ENCODE data around the gene AKAP13. TPM values are rescaled to one million over a fixed set of nuclear protein-coding genes. Genes with fewer than 3 reads are reported as not detected.

The AKAP13 gene
- total and polyA plus RNA-seq, 2 of the 8 experiments (the other 6 are each of a cell fraction or from before 2014, with no cell fraction given): 14.0 to 46.2 TPM

GRCh38 chr15:85351965-85352364, 28.4 kb upstream of the AKAP13 start (continued):
- TF ChIP-seq BCL11A (IDR thresholded peaks at IDR 0.05; ENCODE audit: low read depth in 2 of 2, low read length in 2 of 2) (no peak), ASH2L (IDR thresholded peaks at IDR 0.05; ENCODE audit: low read length) (no peak)

GRCh38 chr15:85353516-85353915, 26.9 kb upstream of the AKAP13 start:
- H3K4me1 ChIP-seq (replicated peaks in 1 of 4; ENCODE audit: control insufficient read depth in 3 of 4, insufficient read depth in 4 of 4, low read length in 3 of 4): no peaks in the 10 kb centered on the region
- POLR2A ChIA-PET (ENCODE audit: partially characterized antibody): no interaction called here
- H3K9ac ChIP-seq (replicated peaks in 1 of 4; ENCODE audit: extremely low read depth in 1 of 4, low read depth in 3 of 4, low read length in 3 of 4): no peak overlapping the region
- no peak overlapping the region for H4K5ac ChIP-seq (ENCODE audit: insufficient read length, low read depth, low read length)
- no peak overlapping the region for H3K56ac ChIP-seq (replicated peaks; ENCODE audit: insufficient read length, low read depth, low read length)
- H3K23ac ChIP-seq (ENCODE audit: insufficient read length): no peak overlapping the region
- CTCF ChIA-PET (ENCODE audit: partially characterized antibody): no interaction called here
- no peaks in the 10 kb centered on the region for H3K9me3 ChIP-seq (ENCODE audit: insufficient read depth in 2 of 2, low read depth in 1 of 2, low read length in 1 of 2)
- no peak overlapping the region for H2BK5ac ChIP-seq (ENCODE audit: low read depth, low read length)
- TF ChIP-seq BRCA1 (IDR thresholded peaks at IDR 0.05; ENCODE audit: low read depth, low read length) (no peak), USF2 (IDR thresholded peaks at IDR 0.05; ENCODE audit: low read length) (no peak), POLR2AphosphoS5 (IDR thresholded peaks at IDR 0.05; ENCODE audit: low read depth, low read length) (no peak), POLR2A (IDR thresholded peaks at IDR 0.05; ENCODE audit: control extremely low read depth in 1 of 2, low read depth in 2 of 2, low read length in 2 of 2) (no peak), SP4 (IDR thresholded peaks at IDR 0.05; ENCODE audit: low read length) (no peak), RXRA (IDR thresholded peaks at IDR 0.05; ENCODE audit: insufficient read depth, low read depth, low read length) (no peak), CHD2 (IDR thresholded peaks at IDR 0.05; ENCODE audit: low read length) (no peak), ZNF274 (IDR thresholded peaks at IDR 0.05; ENCODE audit: borderline replicate concordance, extremely low read depth, low read length) (no peak), HDAC2 (IDR thresholded peaks at IDR 0.05; ENCODE audit: borderline replicate concordance in 1 of 2, low read depth in 2 of 2, low read length in 2 of 2) (no peak)
- H3K4me2 ChIP-seq (ENCODE audit: insufficient read depth in 1 of 2, low read depth in 2 of 2, low read length in 2 of 2): no peak overlapping the region
- no peak overlapping the region for H3K4ac ChIP-seq (replicated peaks; ENCODE audit: insufficient read length, low read depth, low read length)
- no peak for FAIRE-seq
- H3K79me2 ChIP-seq (ENCODE audit: control insufficient read depth in 1 of 2, insufficient read depth in 2 of 2, low read length in 2 of 2): no peaks in the 10 kb centered on the region
- no peak overlapping the region for H4K91ac ChIP-seq (replicated peaks; ENCODE audit: insufficient read length, low read length)
- H3K14ac ChIP-seq (ENCODE audit: insufficient read length): no peak overlapping the region
- no peaks in the 10 kb centered on the region for H3K79me1 ChIP-seq (ENCODE audit: low read depth, low read length)
- DNase-seq (ENCODE audit: low read depth in 1 of 2, low spot score in 2 of 2): no peak
- no peaks in the 10 kb centered on the region for H4K20me1 ChIP-seq (replicated peaks in 1 of 2; ENCODE audit: control insufficient read depth in 1 of 2, insufficient read depth in 2 of 2, low read length in 2 of 2)
- H3K27me3 ChIP-seq (replicated peaks in 1 of 4; ENCODE audit: control insufficient read depth in 3 of 4, extremely low read depth in 1 of 4, insufficient read depth in 3 of 4, low read length in 3 of 4): no peaks in the 10 kb centered on the region
- H2BK120ac ChIP-seq (replicated peaks; ENCODE audit: low read depth, low read length): no peak overlapping the region
- no peaks in the 10 kb centered on the region for H3K36me3 ChIP-seq (ENCODE audit: control insufficient read depth in 2 of 4, insufficient read depth in 4 of 4, low read length in 3 of 4)
- no peak overlapping the region for H3K27ac ChIP-seq (ENCODE audit: low read depth, low read length)
- no peak overlapping the region for H2BK20ac ChIP-seq (ENCODE audit: low read length)
- H2BK15ac ChIP-seq (ENCODE audit: low read length): no peak overlapping the region
- no peak overlapping the region for H4K8ac ChIP-seq (ENCODE audit: extremely low read depth, insufficient read depth, low read length)
- H2AFZ ChIP-seq (ENCODE audit: low read length): no peak overlapping the region
- H2AK5ac ChIP-seq (ENCODE audit: low read depth, low read length): no peak overlapping the region
- H3K18ac ChIP-seq (ENCODE audit: extremely low read depth, low read length): no peak overlapping the region
- no peak overlapping the region for H3K4me3 ChIP-seq (ENCODE audit: extremely low read depth in 1 of 4, insufficient read depth in 2 of 4, low read depth in 3 of 4, low read length in 4 of 4)
- H2BK12ac ChIP-seq (ENCODE audit: low read depth, low read length): no peak overlapping the region
- no peaks in the 10 kb centered on the region for H3K23me2 ChIP-seq (ENCODE audit: low read depth, low read length)

Data from H1 (cell line).